Stimulated activated naive CD4-positive, alpha-beta T cell (primary cell): ENCODE data around the gene ASB17.
"Not testable (repeated sequence)": the region's sequence is repeated elsewhere in the genome, so short reads cannot be mapped to it uniquely, and the experiment has no call there.

Source experiments
- DNase-seq, 6 experiments: peaks; one replicate each; lab custom pipeline; 2025; lab: John Stamatoyannopoulos, UW

ASB17 gene, protein sequence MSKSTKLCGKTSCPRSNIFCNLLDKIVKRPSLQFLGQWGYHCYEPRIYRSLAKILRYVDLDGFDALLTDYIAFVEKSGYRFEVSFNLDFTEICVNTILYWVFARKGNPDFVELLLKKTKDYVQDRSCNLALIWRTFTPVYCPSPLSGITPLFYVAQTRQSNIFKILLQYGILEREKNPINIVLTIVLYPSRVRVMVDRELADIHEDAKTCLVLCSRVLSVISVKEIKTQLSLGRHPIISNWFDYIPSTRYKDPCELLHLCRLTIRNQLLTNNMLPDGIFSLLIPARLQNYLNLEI

DNA sequence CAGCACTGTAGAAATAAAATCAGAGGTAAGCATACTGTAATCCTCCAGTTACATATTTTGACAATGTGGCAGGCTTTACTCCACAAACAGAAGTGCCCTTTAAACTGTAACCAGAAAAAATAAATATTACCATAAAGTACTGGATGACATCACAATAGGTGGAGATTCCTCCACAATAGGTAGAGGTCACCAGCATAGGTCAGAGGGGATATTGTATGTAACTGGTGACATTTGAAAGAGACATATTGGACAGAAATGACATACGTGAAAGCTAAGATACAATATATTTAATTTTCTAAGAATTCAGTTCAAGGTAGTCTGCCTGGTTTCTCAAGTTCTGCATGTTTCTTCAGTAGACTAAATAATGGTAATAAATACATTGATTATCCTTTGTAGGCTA lies at the start of gene ASB17:
TSS of gene ASB17 (minus strand) at position 101 of the 400 bp plus-strand sequence. CDS start 113 bp downstream, outside the sequence.
- DNase-seq = no peak

DNA sequence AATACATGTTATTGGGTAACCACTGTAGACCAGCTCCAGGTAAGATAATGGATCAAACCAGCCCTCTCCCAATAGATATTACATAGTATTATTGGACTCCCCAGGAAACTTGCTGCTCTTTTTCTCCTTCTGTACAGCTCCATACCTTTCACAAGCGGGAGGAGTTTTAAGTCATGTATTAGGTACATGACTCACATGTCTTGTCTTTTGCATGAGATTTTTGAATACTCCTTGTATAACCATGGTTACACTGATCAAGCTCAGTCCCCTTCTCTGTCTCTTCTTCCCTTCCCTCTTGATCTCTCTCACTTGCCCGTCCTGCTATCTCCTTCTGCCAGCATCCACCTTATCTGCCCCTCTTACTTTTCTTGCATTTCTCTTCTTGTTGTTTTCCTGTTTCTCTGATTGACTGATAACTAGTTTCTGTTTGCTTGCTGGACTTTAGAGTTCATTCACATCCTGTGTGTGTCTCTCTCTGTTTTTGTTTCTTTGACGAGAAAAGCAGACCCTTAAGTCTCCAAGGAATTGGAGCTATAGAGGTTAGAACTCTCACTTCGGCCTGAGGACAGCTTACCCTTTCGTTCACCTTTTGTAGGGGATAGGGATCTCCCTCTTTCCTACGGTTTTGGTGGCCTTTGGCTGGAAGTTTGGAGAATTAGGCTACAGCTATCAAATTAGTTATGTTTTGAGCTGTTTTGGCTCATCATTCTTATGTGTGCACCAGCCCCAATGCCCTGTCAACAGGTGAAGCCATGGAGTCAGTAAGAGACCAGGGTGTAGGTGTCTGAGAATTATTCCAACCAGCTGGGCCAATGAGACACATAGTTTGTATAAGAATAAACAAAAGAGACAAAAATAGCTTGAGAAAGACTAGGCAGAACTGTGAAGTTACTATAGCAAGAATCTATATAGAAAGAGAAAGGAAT lies 49.0 kb upstream of the ASB17 start:
- DNase-seq = no peak

- DNase-seq = no peak
Measured at GRCh38 chr1:75970631-75971030, 38.4 kb upstream of the ASB17 start.

- no peak for DNase-seq
Measured at GRCh38 chr1:75969550-75969949, 37.3 kb upstream of the ASB17 start.

DNA sequence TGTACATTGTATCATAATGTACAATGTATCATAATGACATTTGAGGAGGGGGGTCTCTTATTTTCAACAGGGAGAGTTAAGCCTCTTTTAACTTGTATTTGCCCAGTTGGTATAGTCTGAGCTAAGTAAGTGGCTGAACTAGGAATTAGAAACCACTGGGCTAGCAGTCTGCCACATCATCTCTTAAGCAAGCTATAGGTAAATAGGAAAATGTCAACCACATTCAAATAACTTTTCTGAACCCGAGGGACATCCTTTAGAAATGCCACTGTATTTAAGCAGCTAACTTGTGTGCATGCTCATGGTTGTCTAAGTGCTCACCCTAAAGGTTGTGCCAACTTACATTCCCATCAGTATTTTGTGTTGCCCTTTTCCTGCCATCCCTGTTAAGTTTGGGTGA lies 35.5 kb upstream of the ASB17 start:
- DNase-seq = no peak

GRCh38 chr1:75964760-75965408 lies 32.7 kb upstream of the ASB17 start:
- no peak for DNase-seq

GRCh38 chr1:75964110-75964759 lies 32.0 kb upstream of the ASB17 start:
- DNase-seq = not testable (repeated sequence)

DNA sequence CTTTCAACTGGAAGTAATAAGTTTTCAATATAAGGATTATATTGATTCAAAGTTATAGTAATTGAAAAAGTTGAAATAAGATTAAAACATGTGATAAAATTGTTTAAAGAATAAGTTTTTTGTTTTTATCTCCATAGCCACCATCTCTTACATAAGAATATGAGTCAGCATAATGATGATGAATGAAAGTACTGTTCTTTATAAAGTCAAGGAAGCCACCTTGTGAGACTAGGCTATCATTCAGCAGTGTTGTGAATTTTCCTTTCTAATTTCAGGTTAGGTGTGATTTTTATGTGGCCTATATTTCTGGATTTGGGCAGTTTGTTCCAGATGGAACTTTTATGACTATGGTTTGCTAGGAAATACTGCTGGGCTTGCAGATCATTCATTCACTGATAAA lies 22.4 kb upstream of the ASB17 start:
- DNase-seq = no peak

DNA sequence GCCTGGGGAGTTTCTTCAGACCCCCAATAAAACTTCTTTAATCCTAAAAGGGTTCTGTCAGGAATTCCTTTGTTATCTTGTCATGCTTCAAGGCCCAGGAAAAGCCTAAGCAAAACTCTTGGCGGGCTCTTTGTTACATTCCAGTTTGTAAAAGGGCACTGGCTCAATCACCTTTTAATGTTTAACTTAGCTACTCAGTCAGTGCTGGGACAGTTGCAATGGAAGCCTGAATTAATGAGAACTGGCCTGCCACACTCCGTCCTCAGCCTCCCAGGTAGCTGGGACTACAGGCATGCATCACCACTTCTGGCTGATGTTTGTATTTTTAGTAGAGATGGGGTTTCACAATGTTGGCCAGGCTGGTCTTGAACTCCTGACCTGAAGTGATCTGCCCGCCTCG lies 21.3 kb upstream of the ASB17 start:
- no peak for DNase-seq

GRCh38 chr1:75952016-75952415 lies 19.8 kb upstream of the ASB17 start:
- DNase-seq = no peak

GRCh38 chr1:75950176-75950575 lies 18.0 kb upstream of the ASB17 start:
- DNase-seq = no peak

DNA sequence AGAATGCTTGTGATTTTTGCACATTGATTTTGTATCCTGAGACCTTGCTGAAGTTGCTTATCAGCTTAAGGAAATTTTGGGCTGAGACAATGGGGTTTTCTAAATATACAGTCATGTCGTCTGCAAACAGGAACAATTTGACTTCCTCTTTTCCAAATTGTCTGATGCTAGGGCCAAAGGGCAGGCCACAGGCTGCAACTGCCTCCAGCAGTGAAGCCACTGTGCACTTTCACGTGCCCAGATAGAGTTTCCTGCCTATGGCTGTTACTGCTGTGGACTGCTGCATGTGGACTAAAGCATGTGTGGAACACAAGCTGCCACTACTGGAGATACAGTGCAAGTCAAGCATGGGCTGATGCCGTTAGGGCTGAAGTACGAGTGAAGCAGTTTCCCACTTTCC lies 10.8 kb upstream of the ASB17 start:
- DNase-seq = not testable (repeated sequence)

DNA sequence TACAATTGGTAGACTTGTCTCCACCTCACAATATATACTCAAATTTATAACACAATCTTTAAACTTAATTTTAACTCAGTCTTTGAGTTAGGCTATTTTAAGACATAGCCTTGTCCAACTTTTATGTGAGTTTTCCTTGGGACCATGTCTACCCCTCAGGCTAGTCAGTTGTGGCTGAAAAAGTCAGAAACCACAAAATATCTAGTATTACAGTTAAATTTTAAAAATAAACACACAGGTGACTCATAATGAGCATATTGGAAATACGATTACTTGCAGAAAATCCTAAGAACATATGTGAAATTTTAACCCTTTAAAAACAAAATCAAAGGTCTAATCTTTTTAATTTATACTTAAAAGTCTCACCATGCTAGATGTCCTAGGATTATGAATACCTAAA lies 4.8 kb upstream of the ASB17 start:
- DNase-seq = no peak

GRCh38 chr1:75922698-75923097 lies 9.5 kb downstream of the ASB17 start:
- no peak for DNase-seq

DNA sequence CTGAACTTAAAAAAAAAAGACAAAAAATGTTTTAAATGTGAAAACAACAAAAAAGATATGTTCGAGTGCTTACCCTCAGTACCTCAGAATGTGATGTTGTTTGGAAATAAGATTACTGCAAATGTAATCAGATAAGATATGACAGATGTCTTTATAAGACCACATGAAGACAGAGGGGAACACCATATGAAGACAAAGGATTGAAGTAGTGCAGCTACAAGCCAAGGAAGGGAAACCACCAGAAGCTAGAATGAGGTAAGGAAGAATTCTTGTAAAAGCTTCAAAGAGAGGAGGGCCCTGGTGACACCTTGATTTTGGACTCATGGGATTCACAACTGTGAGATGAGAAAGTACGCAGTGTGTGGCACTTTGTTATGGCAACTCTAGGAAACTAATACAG lies 15.4 kb downstream of the ASB17 start:
- DNase-seq = no peak

DNA sequence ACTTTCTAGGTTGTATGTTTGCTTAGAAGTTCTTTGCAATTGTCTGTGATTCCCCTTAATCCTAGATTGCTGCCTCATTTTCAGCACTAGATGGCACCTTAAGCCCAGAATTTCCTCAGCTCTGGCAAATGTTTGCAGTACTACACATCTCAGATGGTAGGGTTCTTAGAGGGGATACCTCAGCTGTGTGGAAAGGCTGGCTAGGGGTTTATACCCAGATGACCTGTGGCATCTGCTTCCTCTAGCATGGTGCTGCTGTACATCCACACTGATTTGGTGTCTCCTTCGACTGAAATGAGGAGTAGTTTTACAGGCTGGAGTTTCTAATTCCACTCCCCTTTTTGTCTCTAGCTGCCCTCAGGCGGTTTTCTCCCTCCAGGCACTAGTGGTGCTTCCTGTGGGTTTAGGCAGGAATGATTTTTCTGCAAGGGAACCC lies 23.5 kb downstream of the ASB17 start:
- no peak for DNase-seq

- DNase-seq = no peak
Measured at GRCh38 chr1:75901371-75901770, 30.8 kb downstream of the ASB17 start.

- DNase-seq = no peak
Measured at GRCh38 chr1:75884437-75884836, 47.8 kb downstream of the ASB17 start.

- DNase-seq = no peak
Measured at GRCh38 chr1:75879985-75880384, 52.2 kb downstream of the ASB17 start.

DNA sequence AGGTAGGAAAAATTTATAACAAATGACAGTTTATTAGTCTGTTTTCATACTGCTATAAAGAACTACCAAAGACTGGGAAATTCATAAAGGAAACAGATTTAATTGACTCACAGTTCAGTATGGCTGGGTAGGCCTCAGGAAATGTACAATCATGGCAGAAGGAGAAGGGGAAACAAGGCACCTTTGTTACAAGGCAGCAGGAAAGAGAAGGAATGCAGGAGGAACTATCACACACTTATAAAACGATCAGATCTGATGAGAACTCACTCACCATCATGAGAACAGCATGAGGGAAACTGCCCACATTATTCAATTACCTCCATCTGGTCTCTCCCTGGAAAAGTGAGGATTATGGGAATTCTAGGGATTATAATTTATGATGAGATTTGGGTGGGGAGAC lies 61.3 kb downstream of the ASB17 start:
- DNase-seq = no peak
